HG03378 (cell line): ENCODE results near the gene ANKHD1.
"Not testable (repeated sequence)": the region's sequence is repeated elsewhere in the genome, so short reads cannot be mapped to it uniquely, and the experiment has no call there.

ENCODE experiments used
- ATAC-seq: cut with Tn5 transposase; IDR thresholded peaks from one replicate; pipeline ENCODE4 v1.9.1; 2021; ENCODE audit warnings: mild to moderate bottlenecking, moderate library complexity; ENCODE audit not compliant: unreplicated experiment

Gene ANKHD1

DNA sequence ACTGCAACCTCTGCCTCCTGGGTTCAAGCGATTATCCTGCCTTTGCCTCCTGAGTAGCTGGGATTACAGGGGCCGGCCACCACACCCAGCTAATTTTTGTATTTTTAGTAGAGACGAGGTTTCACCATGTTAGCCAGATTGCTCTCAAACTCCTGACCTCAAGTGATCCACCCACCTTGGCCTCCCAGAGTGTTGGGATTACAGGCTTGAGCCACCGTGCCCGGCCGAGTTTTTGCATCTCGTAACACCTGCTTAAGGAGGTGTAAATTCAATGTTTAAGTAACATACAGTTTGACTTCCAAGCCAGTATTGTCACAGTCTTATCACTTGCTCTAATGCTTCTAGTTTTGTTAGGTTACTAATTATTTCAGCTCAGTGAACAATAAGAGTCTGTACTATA lies 19.7 kb downstream of the ANKHD1 start:
- not testable (repeated sequence) for ATAC-seq

DNA sequence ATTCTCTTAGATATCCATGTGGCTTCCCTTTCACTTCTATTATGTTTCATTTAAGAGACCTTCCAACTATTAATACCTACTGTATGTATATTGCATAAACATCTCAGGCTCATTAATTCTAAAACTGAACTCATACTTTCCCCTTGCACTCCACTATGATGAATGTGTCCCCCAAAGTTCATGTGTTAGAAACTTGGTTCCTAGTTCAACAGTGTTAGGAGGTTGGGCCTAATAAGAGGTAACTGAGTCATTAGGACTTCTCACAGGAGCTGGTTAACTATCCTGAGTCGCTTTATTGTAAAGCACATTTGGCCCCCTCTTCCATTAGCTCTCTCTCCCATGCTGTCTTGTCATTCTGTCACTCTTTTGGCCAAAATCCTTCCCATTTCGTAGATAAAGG lies 22.0 kb downstream of the ANKHD1 start:
- no peak for ATAC-seq

GRCh38 chr5:140424135-140424534 lies 22.5 kb downstream of the ANKHD1 start:
- ATAC-seq = no peak

DNA sequence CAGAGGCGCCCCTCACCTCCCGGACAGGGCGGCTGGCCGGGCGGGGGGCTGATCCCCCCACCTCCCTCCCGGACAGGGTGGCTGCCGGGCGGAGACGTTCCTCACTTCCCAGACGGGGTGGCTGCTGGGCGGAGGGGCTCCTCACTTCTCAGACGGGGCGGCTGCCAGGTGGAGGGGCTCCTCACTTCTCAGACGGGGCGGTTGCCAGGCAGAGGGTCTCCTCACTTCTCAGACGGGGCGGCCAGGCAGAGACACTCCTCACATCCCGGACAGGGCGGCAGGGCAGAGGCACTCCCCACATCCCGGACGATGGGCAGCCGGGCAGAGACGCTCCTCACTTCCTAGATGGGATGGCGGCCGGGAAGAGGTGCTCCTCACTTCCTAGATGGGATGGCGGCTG lies 26.1 kb downstream of the ANKHD1 start:
- ATAC-seq = not testable (repeated sequence)

- no peak for ATAC-seq
Observed at GRCh38 chr5:140429724-140430123, 28.1 kb downstream of the ANKHD1 start.

DNA sequence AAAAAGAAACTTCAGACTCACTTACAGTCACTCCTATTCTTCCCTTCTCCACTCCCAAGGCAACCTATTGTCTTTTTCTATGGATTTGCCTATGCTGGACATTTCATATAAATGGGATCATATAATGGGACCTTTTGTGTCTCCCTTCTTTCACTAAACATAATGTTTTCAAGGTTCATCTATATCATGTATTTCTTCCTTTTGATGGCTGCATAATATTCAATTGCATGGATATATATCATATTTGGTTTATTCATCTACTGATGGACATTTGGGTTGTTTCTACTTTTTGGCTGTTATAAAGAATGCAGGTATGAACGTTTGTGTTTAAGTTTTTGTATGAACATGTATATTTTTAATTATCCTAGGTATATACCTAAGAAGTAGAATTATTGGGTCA lies 30.6 kb downstream of the ANKHD1 start:
- ATAC-seq = no peak

DNA sequence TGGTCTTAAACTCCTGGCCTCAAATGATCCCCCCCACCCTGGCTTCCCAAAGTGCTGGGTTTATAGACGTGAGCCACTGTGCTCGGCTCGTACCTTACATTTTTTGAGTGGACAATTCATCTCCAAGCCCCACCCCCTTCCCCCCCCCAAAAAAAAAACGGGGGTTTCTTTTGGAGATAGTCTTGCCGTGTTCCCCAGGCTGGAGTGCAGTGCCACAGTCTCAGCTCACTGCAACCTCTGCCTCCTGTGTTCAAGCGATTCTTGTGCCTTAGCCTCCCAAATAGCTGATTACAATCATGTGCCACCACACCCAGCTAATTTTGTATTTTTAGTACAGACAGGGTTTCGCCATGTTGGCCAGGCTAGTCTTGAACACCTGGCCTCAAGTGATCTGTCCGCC lies 31.3 kb downstream of the ANKHD1 start:
- no peak for ATAC-seq

GRCh38 chr5:140457368-140457767 lies 55.7 kb downstream of the ANKHD1 start:
- ATAC-seq = not testable (repeated sequence)

DNA sequence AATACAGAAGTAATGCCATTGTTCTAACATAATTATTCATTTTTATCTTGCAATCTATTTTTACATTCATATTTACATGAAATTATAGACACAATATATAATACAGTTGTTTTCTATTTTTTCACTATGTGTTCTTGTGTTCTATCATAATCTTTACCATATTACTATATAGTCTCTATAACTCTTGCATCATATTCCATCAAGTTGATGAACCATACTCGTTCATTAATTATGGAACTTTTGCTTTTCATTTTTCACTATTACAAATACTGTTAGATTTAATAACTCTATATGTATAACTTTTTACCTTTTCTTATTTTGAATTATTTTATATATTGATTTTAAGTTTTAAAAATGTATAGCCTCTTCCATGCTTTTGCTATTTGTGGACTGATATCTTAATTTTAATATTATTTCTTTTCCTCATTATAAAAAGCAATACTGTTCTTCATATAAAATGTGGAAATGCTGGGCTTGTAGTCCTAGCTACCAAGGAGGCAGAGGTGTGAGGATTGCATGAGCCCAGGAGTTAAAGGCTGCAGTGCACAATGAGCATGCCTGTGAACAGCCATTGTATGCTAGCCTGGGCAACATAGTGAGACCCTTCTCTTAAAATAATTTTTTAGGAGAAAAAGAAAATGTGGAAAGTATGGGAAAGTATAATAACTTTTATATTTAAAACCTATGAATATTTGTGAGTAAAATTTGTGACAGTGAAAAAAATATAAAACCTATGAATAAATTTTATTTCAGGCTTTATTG lies 65.5 kb downstream of the ANKHD1 start:
- no peak for ATAC-seq

DNA sequence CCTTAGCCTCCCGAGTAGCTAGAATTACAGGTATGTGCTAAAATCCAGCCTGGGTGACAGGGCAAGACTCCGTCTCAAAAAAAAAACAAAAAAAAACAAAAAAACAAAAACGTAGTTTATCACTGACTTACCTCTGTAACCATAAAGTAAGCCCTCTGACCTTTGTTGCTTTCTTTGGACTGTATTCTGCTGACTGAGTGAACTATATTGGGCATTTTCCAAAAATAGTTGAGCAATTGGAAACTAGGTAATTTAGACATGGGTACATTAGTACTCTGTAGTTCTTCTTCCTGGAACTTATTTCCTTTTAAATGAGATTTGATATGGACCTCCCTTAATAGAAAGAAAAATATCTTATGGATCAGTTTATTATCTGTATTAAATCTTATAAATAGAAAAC lies 66.6 kb downstream of the ANKHD1 start:
- ATAC-seq = no peak

DNA sequence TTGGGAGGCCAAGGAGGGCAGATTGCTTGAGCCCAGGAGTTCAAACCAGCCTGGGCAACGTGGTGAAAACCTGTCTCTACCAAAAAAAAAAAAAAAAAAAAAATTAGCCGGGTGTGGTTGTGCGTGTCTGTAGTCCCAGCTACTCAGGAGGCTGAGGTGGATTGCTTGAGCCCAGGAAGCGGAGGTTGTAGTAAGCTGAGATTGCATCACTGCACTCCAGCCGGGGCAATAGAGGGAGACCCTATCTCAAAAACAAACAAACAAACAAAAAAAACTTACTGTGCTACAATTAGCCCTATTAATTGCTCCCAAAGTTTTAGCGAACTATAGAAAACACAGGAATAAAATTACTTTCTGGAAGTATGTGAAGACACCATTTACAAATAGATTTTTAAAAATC lies 67.6 kb downstream of the ANKHD1 start:
- no peak for ATAC-seq

- no peak for ATAC-seq
Observed at GRCh38 chr5:140480310-140481014, 78.8 kb downstream of the ANKHD1 start.

GRCh38 chr5:140481758-140482157 lies 80.1 kb downstream of the ANKHD1 start:
- ATAC-seq = no peak

- ATAC-seq = no peak
Observed at GRCh38 chr5:140483055-140483454, 81.4 kb downstream of the ANKHD1 start.

GRCh38 chr5:140488141-140488540 lies 86.5 kb downstream of the ANKHD1 start:
- not testable (repeated sequence) for ATAC-seq

GRCh38 chr5:140488914-140489313 lies 87.3 kb downstream of the ANKHD1 start:
- ATAC-seq = no peak

DNA sequence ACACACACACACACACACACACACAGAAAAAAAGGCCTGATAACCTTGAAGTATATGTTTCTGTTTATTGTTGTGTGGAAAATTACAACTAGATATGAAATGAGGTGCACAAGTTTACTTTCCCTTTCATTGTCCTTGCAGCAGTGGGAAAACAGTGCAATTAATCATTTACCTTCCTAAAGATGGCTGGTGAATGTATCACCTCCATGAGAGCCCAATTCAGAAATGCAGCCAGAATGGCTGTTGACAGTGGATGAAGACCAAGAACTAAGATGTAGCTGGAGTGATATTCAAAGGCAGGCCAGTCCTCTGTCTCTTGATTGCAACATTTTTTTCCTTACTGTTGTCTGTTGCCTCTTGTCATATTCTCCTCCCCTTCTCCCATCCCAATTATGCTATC lies 96.3 kb downstream of the ANKHD1 start:
- no peak for ATAC-seq

GRCh38 chr5:140498591-140498990 lies 97.0 kb downstream of the ANKHD1 start:
- ATAC-seq = no peak

DNA sequence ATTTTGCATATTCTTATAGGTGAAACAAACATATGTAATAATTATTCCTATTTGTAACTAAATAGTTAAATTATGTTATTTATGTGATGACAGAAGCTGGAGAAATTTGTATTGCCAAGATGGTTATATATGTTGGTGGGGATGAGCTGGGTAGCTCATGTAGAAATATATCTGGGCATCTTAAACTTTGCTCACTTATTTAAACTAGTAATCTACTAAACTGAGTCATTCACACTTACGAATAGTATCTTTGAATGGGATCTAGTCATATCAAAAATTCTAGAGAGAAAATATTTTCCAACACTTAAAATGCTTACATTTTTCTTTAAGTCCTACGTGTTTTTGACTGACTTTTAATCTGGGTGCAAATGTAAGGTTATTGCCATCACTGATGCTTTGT lies 101.2 kb downstream of the ANKHD1 start:
- ATAC-seq = no peak

DNA sequence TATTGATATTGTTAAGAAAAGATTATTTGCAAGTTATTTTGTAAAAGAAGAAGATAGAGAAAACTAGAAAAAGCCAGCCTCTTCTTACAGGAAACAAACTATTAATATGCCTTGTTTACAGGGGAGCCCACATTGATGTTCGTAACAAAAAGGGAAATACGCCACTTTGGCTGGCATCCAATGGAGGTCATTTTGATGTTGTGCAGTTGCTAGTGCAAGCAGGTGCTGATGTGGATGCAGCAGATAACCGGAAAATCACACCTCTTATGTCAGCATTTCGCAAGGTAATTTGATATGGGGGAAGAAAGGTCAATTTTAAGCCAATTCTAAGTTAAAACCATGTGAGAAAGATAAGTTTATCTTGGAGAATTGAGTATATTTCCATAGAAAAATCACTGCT lies 108.3 kb downstream of the ANKHD1 start:
- no peak for ATAC-seq

- no peak for ATAC-seq
Observed at GRCh38 chr5:140513124-140513523, 111.5 kb downstream of the ANKHD1 start.

DNA sequence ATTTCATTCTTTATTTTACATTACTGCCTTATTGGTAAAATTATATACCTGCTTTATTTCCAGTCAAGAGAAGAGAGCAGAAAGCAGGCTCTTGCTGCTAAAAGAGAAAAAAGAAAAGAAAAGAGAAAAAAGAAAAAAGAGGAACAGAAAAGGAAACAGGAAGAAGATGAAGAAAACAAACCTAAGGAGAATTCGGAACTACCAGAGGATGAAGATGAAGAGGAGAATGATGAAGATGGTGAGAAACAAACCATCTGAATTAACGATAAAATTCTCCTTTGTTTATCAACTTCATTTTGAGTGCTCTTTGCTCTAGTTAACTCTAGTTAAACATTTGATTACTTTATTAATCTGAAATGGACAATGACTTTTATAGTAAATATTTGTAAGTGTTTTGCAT lies 122.4 kb downstream of the ANKHD1 start:
- ATAC-seq = no peak

DNA sequence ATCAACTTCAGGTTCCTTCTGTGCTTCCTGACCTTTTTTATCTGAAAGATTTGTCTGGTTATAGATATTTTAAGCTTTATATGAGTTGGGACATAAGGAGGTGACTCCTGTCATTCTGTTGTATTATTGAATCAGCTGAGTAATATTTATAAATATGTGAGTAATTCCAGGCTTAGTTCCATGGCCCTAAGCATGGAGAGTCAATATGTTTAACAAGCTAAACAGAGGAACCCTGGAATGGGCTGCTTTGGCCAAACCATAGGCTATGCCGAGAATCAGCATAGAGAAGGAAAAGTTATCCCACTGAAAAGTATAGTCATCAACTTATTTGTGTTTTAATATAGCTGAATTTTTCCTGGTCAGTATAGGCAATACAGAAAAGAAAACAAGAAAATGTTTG lies 138.6 kb downstream of the ANKHD1 start:
- no peak for ATAC-seq
